Measurements from ENCODE around the gene P2RY2.

Gene P2RY2

DNA sequence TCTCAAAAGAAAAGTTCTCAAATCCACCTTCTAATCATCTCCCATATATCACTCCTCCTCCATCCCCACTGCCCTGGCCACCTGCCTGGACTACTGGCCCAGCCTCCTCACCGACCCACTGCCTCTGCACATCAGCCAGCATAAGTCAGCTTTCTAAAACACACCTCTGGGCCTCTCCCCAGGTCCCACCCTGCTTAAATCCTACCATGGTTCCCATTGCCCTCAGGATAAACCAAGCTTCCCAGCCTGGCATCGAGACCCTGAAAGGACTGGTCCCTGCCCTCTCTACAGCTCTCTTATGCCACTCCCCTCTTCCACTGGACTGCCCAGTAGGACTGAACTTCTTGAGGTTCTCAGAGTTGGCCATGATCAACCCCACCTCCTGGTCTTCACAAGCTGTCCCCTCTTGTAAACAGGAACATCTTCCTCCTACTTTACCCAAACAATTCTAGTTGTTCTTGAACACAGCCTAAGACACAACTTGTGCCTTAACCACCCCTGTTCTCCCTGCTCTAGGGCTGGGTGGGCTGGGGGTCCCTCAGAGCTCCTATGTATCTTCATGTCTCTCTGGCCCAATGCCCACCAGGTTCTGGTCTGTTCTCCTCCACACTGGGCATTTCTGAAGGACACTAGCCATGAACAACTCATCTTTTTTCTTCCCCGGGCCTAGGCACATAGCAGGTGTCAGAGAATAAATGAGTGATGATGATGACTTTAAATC lies 41.5 kb downstream of the P2RY2 start:
- no peak for FAIRE-seq

GRCh38 chr11:73260127-73260457 lies 42.0 kb downstream of the P2RY2 start:
- DNase-seq (ENCODE audit: insufficient read length, low spot score) (no peak), FAIRE-seq (no peak)
- no peak for TF ChIP-seq POU2F2 (IDR thresholded peaks at IDR 0.05; ENCODE audit: low read depth, low read length)
- no peak for TF ChIP-seq PAX5 (IDR thresholded peaks at IDR 0.05; ENCODE audit: insufficient read depth, low read length, severe bottlenecking)
- no peak for TF ChIP-seq POLR2AphosphoS5 (IDR thresholded peaks at IDR 0.05; ENCODE audit: low read depth, low read length)
- no peak for TF ChIP-seq SPI1 (IDR thresholded peaks at IDR 0.05; ENCODE audit: low read depth, low read length)
- TF ChIP-seq TAF1 (IDR thresholded peaks at IDR 0.05; ENCODE audit: low read depth, low read length): no peak
- TF ChIP-seq POLR2A (IDR thresholded peaks at IDR 0.05; ENCODE audit: low read depth, low read length): no peak

More for the DNA sequence above, 41.5 kb downstream of the P2RY2 start:
- no peak for TF ChIP-seq POLR2AphosphoS5 (IDR thresholded peaks at IDR 0.05; ENCODE audit: low read depth, low read length)
- TF ChIP-seq PAX5 (IDR thresholded peaks at IDR 0.05; ENCODE audit: insufficient read depth, low read length, severe bottlenecking): no peak
- TF ChIP-seq SPI1 (IDR thresholded peaks at IDR 0.05; ENCODE audit: low read depth, low read length): no peak
- TF ChIP-seq POLR2A (IDR thresholded peaks at IDR 0.05; ENCODE audit: low read depth, low read length): no peak
- no peak for TF ChIP-seq POU2F2 (IDR thresholded peaks at IDR 0.05; ENCODE audit: low read depth, low read length)
- TF ChIP-seq TAF1 (IDR thresholded peaks at IDR 0.05; ENCODE audit: low read depth, low read length): no peak
- DNase-seq (ENCODE audit: insufficient read length, low spot score): no peak

GRCh38 chr11:73262851-73263495 lies 44.9 kb downstream of the P2RY2 start:
- TF ChIP-seq POLR2A (IDR thresholded peaks at IDR 0.05; ENCODE audit: low read depth, low read length) (no peak), SPI1 (IDR thresholded peaks at IDR 0.05; ENCODE audit: low read depth, low read length) (no peak), TAF1 (IDR thresholded peaks at IDR 0.05; ENCODE audit: low read depth, low read length) (no peak), PAX5 (IDR thresholded peaks at IDR 0.05; ENCODE audit: insufficient read depth, low read length, severe bottlenecking) (no peak), POU2F2 (IDR thresholded peaks at IDR 0.05; ENCODE audit: low read depth, low read length) (no peak), POLR2AphosphoS5 (IDR thresholded peaks at IDR 0.05; ENCODE audit: low read depth, low read length) (no peak)
- DNase-seq (ENCODE audit: insufficient read length, low spot score) (no peak), FAIRE-seq (peak; percentile 50)

DNA sequence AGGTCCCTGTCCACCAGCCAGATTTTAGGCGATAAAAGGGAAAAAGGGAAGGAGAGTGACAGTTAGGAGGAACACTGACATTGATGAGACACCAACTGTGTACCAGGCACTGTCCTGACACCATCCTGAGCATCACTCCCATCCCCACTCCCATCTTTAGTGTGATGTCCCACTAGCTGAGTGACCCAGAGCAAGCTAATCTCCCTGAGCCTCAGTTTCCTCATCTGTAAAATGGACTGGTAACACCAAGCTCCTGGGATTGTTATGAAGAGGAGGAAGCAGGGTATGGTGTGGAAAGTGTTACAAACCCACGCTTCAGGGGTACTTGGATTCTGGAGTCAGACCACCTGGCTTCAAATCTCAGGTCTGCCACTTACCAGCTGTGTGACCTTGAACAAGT lies 45.6 kb downstream of the P2RY2 start:
- DNase-seq (ENCODE audit: insufficient read length, low spot score): no peak
- TF ChIP-seq TAF1 (IDR thresholded peaks at IDR 0.05; ENCODE audit: low read depth, low read length) (no peak), POLR2A (IDR thresholded peaks at IDR 0.05; ENCODE audit: low read depth, low read length) (no peak), SPI1 (IDR thresholded peaks at IDR 0.05; ENCODE audit: low read depth, low read length) (no peak), PAX5 (IDR thresholded peaks at IDR 0.05; ENCODE audit: insufficient read depth, low read length, severe bottlenecking) (no peak)
- FAIRE-seq: no peak

DNA sequence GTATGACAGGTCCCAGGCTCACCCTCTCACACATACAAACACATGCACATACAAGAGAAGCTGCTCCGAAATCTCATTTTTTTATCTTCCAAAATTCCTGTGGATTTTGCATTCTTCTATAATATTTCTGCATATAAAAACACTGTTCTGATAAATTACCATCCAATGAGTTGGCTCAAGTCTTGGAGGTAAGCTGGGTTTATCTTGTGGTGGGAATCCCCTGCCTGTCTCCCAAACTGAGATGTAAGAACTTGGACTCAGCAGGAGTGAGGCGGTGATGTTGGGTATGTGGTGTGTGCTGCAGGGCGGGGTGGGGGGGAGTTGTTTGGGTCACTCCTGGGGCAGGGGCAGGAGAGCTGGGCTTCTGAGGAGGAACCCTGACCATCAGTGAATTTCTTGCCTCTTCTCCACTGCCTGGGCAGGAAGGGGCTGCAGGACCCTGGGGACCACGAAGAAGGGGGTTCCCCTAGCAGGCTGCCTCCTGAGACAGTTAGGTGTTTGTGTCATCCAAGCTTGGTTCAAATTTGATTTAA lies 47.3 kb downstream of the P2RY2 start:
- FAIRE-seq (no peak), DNase-seq (ENCODE audit: insufficient read length, low spot score) (no peak)
- TF ChIP-seq SPI1 (IDR thresholded peaks at IDR 0.05; ENCODE audit: low read depth, low read length) (no peak), PAX5 (IDR thresholded peaks at IDR 0.05; ENCODE audit: insufficient read depth, low read length, severe bottlenecking) (no peak), TAF1 (IDR thresholded peaks at IDR 0.05; ENCODE audit: low read depth, low read length) (no peak), POU2F2 (IDR thresholded peaks at IDR 0.05; ENCODE audit: low read depth, low read length) (no peak), POLR2A (IDR thresholded peaks at IDR 0.05; ENCODE audit: low read depth, low read length) (no peak), POLR2AphosphoS5 (IDR thresholded peaks at IDR 0.05; ENCODE audit: low read depth, low read length) (no peak)

DNA sequence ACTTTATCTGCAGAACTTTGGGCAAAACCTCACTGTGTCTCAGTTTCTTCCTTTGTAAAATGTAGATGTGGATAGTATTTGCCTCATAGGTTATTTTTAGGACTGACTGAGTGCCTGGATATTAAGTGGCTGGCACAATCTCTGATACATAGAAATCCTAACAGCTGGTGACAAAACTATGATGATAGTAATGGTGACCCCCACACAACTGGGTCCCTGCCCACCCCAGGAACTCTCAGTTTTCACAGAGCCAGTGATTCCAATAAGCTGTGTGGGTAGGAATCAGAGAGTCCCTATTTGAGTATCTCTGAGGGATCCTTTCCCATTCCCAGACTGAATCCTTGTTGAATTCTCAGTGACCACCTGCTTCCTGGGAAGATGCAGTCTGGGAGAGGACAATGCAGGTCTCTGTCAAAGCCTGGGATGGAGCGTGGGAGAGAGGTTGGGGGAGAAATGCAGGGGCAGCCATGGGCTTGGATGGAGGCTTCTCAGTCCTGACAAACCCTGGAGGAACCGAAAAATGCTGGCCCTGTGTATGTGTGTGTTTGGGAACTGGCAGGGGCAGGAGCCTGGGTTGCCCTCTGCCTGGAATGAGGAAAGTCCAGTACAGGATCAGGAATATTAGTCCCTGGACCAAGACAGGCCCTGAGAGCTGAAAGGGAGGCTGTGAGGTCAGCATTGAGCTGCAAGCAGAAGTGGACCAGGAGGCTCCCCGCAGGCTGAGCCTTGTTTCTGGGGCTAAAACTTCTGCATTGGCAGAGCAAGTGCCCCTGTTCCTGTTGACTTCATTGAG lies 48.0 kb downstream of the P2RY2 start:
- TF ChIP-seq TAF1 (IDR thresholded peaks at IDR 0.05; ENCODE audit: low read depth, low read length) (no peak), POLR2A (IDR thresholded peaks at IDR 0.05; ENCODE audit: low read depth, low read length) (no peak), POLR2AphosphoS5 (IDR thresholded peaks at IDR 0.05; ENCODE audit: low read depth, low read length) (no peak), PAX5 (IDR thresholded peaks at IDR 0.05; ENCODE audit: insufficient read depth, low read length, severe bottlenecking) (no peak), SPI1 (IDR thresholded peaks at IDR 0.05; ENCODE audit: low read depth, low read length) (no peak), POU2F2 (IDR thresholded peaks at IDR 0.05; ENCODE audit: low read depth, low read length) (no peak)
- DNase-seq (ENCODE audit: insufficient read length, low spot score): no peak
- FAIRE-seq: no peak

GRCh38 chr11:73266646-73267020 lies 48.6 kb downstream of the P2RY2 start:
- no peak for TF ChIP-seq SPI1 (IDR thresholded peaks at IDR 0.05; ENCODE audit: low read depth, low read length)
- TF ChIP-seq PAX5 (IDR thresholded peaks at IDR 0.05; ENCODE audit: insufficient read depth, low read length, severe bottlenecking): no peak
- no peak for TF ChIP-seq POLR2AphosphoS5 (IDR thresholded peaks at IDR 0.05; ENCODE audit: low read depth, low read length)
- no peak for TF ChIP-seq TAF1 (IDR thresholded peaks at IDR 0.05; ENCODE audit: low read depth, low read length)
- TF ChIP-seq POLR2A (IDR thresholded peaks at IDR 0.05; ENCODE audit: low read depth, low read length): no peak
- no peak for TF ChIP-seq POU2F2 (IDR thresholded peaks at IDR 0.05; ENCODE audit: low read depth, low read length)
- DNase-seq (ENCODE audit: insufficient read length, low spot score) (no peak), FAIRE-seq (no peak)

DNA sequence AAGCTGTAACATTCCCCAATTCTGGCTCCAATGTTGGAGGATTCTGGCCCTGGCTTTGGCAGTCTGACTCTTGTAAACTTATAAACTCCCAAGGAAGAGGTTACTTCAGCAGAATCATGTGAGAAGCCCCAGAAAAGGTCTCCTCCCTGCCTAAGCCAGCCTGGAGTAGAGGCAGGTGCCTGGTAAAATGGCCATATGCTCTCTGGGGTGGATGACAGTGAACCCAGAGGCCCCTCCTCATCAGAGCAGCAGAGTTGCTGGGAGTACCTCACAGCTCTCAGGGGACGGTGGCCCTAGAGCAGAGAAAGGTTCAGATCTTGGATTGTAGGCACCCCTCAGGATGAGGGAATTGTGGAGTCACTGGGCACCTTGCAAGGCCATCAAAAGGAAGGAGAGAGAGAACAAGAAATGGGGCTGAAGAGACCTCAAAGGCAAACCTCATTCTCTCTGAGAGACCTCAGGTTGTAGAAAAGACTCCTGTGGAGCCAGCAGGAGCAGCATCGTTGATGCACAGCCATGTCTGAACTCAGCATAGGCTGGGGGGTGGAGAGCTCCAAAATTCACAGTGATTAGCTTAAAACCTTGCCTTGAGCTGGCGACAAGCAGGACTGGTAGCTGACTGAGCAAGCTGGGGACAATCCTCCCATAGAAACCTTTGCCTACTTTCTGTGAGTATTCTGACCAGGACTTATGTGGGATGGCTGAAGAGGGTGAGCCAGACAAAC lies 49.2 kb downstream of the P2RY2 start:
- FAIRE-seq (no peak), DNase-seq (ENCODE audit: insufficient read length, low spot score) (no peak)
- no peak for TF ChIP-seq POU2F2 (IDR thresholded peaks at IDR 0.05; ENCODE audit: low read depth, low read length)
- no peak for TF ChIP-seq TAF1 (IDR thresholded peaks at IDR 0.05; ENCODE audit: low read depth, low read length)
- no peak for TF ChIP-seq POLR2AphosphoS5 (IDR thresholded peaks at IDR 0.05; ENCODE audit: low read depth, low read length)
- TF ChIP-seq PAX5 (IDR thresholded peaks at IDR 0.05; ENCODE audit: insufficient read depth, low read length, severe bottlenecking): no peak
- TF ChIP-seq SPI1 (IDR thresholded peaks at IDR 0.05; ENCODE audit: low read depth, low read length): no peak
- TF ChIP-seq POLR2A (IDR thresholded peaks at IDR 0.05; ENCODE audit: low read depth, low read length): no peak
